ENCODE results near the gene HSD17B8. TPM values are rescaled to one million over a fixed set of nuclear protein-coding genes. Genes with fewer than 3 reads are reported as not detected.

HSD17B8 gene
- 15.9 and 16.5 TPM in 2 replicates for polyA plus RNA-seq (2011; rRNA removed)
- polyA plus RNA-seq (2012; cell fraction: cytosol; rRNA removed) = 35.1 and 37.4 TPM in 2 replicates
- polyA plus RNA-seq (2012; cell fraction: nucleus; rRNA removed) = 33.3 and 45.0 TPM in 2 replicates
- polyA plus RNA-seq (2017; fragmentation: RNase III; extraction: RNeasy Plus Mini Kit Qiagen cat#74134 plus additional on column Dnase treatment) = 9.3 to 9.6 TPM (median 9.5 TPM) in 3 replicates
- polyA minus RNA-seq (2011; rRNA and poly(A)+ RNA removed) = 13.6 and 16.6 TPM in 2 replicates

- 3% methylated on average over 24 of the region's 48 CpGs for WGBS (ENCODE audit: missing lambda C conversion rate)
- FAIRE-seq (no peak), DNase-seq (ENCODE audit: low read depth in 1 of 2, low spot score in 1 of 2) (peak; percentile 85 to 90), ATAC-seq (peak; percentile 65 to 82)
- Histone ChIP-seq H3K9me3 (no peaks in the 10 kb centered on the region), H3K27ac (peak within 1 kb of the TSS; percentile 87 to 100), H3K4me1 (peaks cover 46% of the 10 kb centered on the region), H3K4me3 (peak within 1 kb of the TSS; percentile 82), H3K4me2 (peak within 1 kb of the TSS; percentile 76)
- CTCF ChIA-PET = interaction anchor here (1.2 to 2.4 kb wide), 2 partner anchors 34 to 44 kb away, joined by 3 to 9 read pairs; no protein-coding TSS in a partner anchor
- POLR2A ChIA-PET = interaction anchor here (0.6 to 1.5 kb wide), 2 partner anchors 71 to 233 kb away, joined by 3 to 4 read pairs; no protein-coding TSS in a partner anchor
- TF ChIP-seq RARB (CRISPR knock-in tag; IDR thresholded peaks at IDR 0.05) (no peak), HOXB13 (CRISPR knock-in tag; IDR thresholded peaks at IDR 0.05; ENCODE audit: low read depth) (no peak), HOXB5 (CRISPR knock-in tag; IDR thresholded peaks at IDR 0.05) (no peak), NPAS2 (CRISPR knock-in tag; IDR thresholded peaks at IDR 0.05; ENCODE audit: borderline replicate concordance) (no peak), BCL3 (IDR thresholded peaks at IDR 0.05) (no peak), MAX (IDR thresholded peaks at IDR 0.05) (0 out of 2 replicates have a peak, but pooled peaks have one; percentile 42), KDM1A (IDR thresholded peaks at IDR 0.05; ENCODE audit: low read depth) (no peak), HMGXB4 (CRISPR knock-in tag; IDR thresholded peaks at IDR 0.05; ENCODE audit: borderline replicate concordance) (no peak), PHF8 (IDR thresholded peaks at IDR 0.05; ENCODE audit: borderline replicate concordance, low read depth) (peak; percentile 48; the same call in 1 of the 2 replicates), MAZ (IDR thresholded peaks at IDR 0.05; ENCODE audit: borderline replicate concordance, low read depth, low read length) (no peak), ZC3H11A (IDR thresholded peaks at IDR 0.05) (no peak), POLR2A (IDR thresholded peaks at IDR 0.05; ENCODE audit: low read length) (peak; percentile 13; the same call in 1 of the 2 replicates), TP53 (CRISPR knock-in tag; IDR thresholded peaks at IDR 0.05) (no peak), REST (IDR thresholded peaks at IDR 0.05) (no peak), JUN (IDR thresholded peaks at IDR 0.05) (peak in 1 of 2 experiments; percentile 31; a peak in 1 of 5 replicates), RFX5 (IDR thresholded peaks at IDR 0.05) (no peak), JUNB (IDR thresholded peaks at IDR 0.05) (no peak), CBX2 (IDR thresholded peaks at IDR 0.05; ENCODE audit: borderline replicate concordance, low read depth) (no peak), ZNF302 (CRISPR knock-in tag; IDR thresholded peaks at IDR 0.05) (no peak), ATOH8 (CRISPR knock-in tag; IDR thresholded peaks at IDR 0.05; ENCODE audit: low read depth) (no peak), HES2 (IDR thresholded peaks at IDR 0.05) (no peak), ZSCAN20 (CRISPR knock-in tag; IDR thresholded peaks at IDR 0.05) (no peak), CTCF (IDR thresholded peaks at IDR 0.05) (no peak), SMC3 (IDR thresholded peaks at IDR 0.05) (no peak), ESRRA (IDR thresholded peaks at IDR 0.05; ENCODE audit: borderline replicate concordance, low read length) (no peak), HEYL (CRISPR knock-in tag; IDR thresholded peaks at IDR 0.05) (no peak), USF2 (IDR thresholded peaks at IDR 0.05) (no peak)
Observed at GRCh38 chr6:33204415-33205190, at the start of gene HSD17B8. Gene HSD17B8, plus strand, starts transcription at chr6:33204655. Its CDS starts 14 bp downstream, at chr6:33204669.
